Breast epithelium (tissue), 3 donors: Measurements from ENCODE around the gene MYO1C.

Source experiments
- CTCF ChIP-seq, 3 donors: fragments of 450-650 bp; IDR thresholded peaks; one replicate each; pipeline ENCODE4 v1.5.1; 2016 to 2017; ENCODE audit warnings: antibody characterized with exemption in 3 of 3, mild to moderate bottlenecking in 3 of 3, moderate library complexity in 3 of 3
- POLR2A ChIP-seq: fragments of 450-650 bp; IDR thresholded peaks from one replicate; pipeline ENCODE4 v1.6.1; 2016; ENCODE audit warnings: antibody characterized with exemption, mild to moderate bottlenecking, moderate library complexity
- POLR2AphosphoS5 ChIP-seq, 3 donors: sonication (generic); formaldehyde crosslinking; IDR thresholded peaks; one replicate each; pipeline ENCODE4 v1.6.1; 2017; ENCODE audit warnings: antibody characterized with exemption in 3 of 3

- no peak for TF ChIP-seq POLR2A
- no peak for TF ChIP-seq CTCF (IDR thresholded peaks at IDR 0.05)
- TF ChIP-seq POLR2AphosphoS5 (IDR thresholded peaks at IDR 0.05): no peak
These were observed 41.3 kb upstream of the MYO1C start for GRCh38 chr17:1533661-1534325.
